ENCODE data around the gene SACS. TPM values are rescaled to one million over a fixed set of nuclear protein-coding genes. Genes with fewer than 3 reads are reported as not detected.
A peak's percentile ranks its signal among the peaks of the same experiment; 100 is the strongest.

Gene SACS
- polyA plus RNA-seq, 3 donors = 1.7 to 2.7 (median 2.2) TPM

- Mint-ChIP-seq H3K4me1 (peaks cover 12% of the 10 kb centered on the region), H3K4me3 (no peak overlapping the region), H3K27me3 (ENCODE audit: low read depth in 3 of 3) (peaks cover 9 to 17% (median 12%) of the 10 kb centered on the region in 3 donors), H3K36me3 (no peaks in the 10 kb centered on the region), H3K9me3 (peaks cover 0 to 3% (median 0%) of the 10 kb centered on the region in 7 donors), H3K27ac (no peak overlapping the region)
- H3K4me1 ChIP-seq (ENCODE audit: control insufficient read depth in 1 of 2, insufficient read depth in 2 of 2, low read length in 2 of 2) = peaks cover 7% of the 10 kb centered on the region in 2 donors
- no peak overlapping the region for H3K4me3 ChIP-seq (replicated peaks in 1 of 3; ENCODE audit: low read depth in 2 of 3, low read length in 3 of 3)
- WGBS (ENCODE audit: insufficient coverage) = 100% methylated on average over 1 of the region's 4 CpGs
- H3K4me2 ChIP-seq (replicated peaks; ENCODE audit: extremely low read depth, low read length, poor library complexity, severe bottlenecking) = no peak overlapping the region
- H3K79me2 ChIP-seq (ENCODE audit: insufficient read depth, low read length) = no peaks in the 10 kb centered on the region
- TF ChIP-seq CTCF (IDR thresholded peaks at IDR 0.05) = no peak
- no peak overlapping the region for H3K27ac ChIP-seq (ENCODE audit: low read depth in 1 of 2, low read length in 2 of 2)
- H3K36me3 ChIP-seq (replicated peaks in 1 of 2; ENCODE audit: control insufficient read depth in 1 of 2, insufficient read depth in 2 of 2, low read length in 2 of 2) = no peaks in the 10 kb centered on the region
- intact Hi-C loops (cut with micrococcal nuclease) = no loop called here
- no peak overlapping the region for H2AFZ ChIP-seq (ENCODE audit: insufficient read depth, low read depth, low read length, poor library complexity, severe bottlenecking)
- no peaks in the 10 kb centered on the region for H4K20me1 ChIP-seq (ENCODE audit: insufficient read depth, low read length)
- DNase-seq = no peak
- peaks cover 5 to 15% of the 10 kb centered on the region in 2 donors for H3K27me3 ChIP-seq (ENCODE audit: control insufficient read depth in 2 of 2, insufficient read depth in 2 of 2, low read length in 2 of 2)
- H3K9ac ChIP-seq (ENCODE audit: insufficient read depth, low read length, poor library complexity, severe bottlenecking) = no peak overlapping the region
- no peaks in the 10 kb centered on the region for H3K9me3 ChIP-seq (replicated peaks in 1 of 2; ENCODE audit: control insufficient read depth in 1 of 2, insufficient read depth in 1 of 2, low read length in 2 of 2)
Observed at GRCh38 chr13:23434491-23434890, 989 bp upstream of the SACS start.

GRCh38 chr13:23432626-23433025 is 876 bp downstream of the SACS start:
- Histone ChIP-seq H3K36me3 (replicated peaks in 1 of 2; ENCODE audit: control insufficient read depth in 1 of 2, insufficient read depth in 2 of 2, low read length in 2 of 2) (no peaks in the 10 kb centered on the region), H4K20me1 (ENCODE audit: insufficient read depth, low read length) (no peaks in the 10 kb centered on the region), H3K79me2 (ENCODE audit: insufficient read depth, low read length) (no peaks in the 10 kb centered on the region), H2AFZ (ENCODE audit: insufficient read depth, low read depth, low read length, poor library complexity, severe bottlenecking) (no peak overlapping the region), H3K4me3 (replicated peaks in 1 of 3; ENCODE audit: low read depth in 2 of 3, low read length in 3 of 3) (no peak overlapping the region), H3K4me1 (ENCODE audit: control insufficient read depth in 1 of 2, insufficient read depth in 2 of 2, low read length in 2 of 2) (peaks cover 7% of the 10 kb centered on the region in 2 donors), H3K27ac (ENCODE audit: low read depth in 1 of 2, low read length in 2 of 2) (no peak overlapping the region), H3K9ac (ENCODE audit: insufficient read depth, low read length, poor library complexity, severe bottlenecking) (no peak overlapping the region), H3K9me3 (replicated peaks in 1 of 2; ENCODE audit: control insufficient read depth in 1 of 2, insufficient read depth in 1 of 2, low read length in 2 of 2) (no peaks in the 10 kb centered on the region), H3K27me3 (ENCODE audit: control insufficient read depth in 2 of 2, insufficient read depth in 2 of 2, low read length in 2 of 2) (peaks cover 5 to 15% of the 10 kb centered on the region in 2 donors), H3K4me2 (replicated peaks; ENCODE audit: extremely low read depth, low read length, poor library complexity, severe bottlenecking) (no peak overlapping the region)
- DNase-seq = no peak
- WGBS (ENCODE audit: insufficient coverage) = no CpG with 5 or more reads among the region's 6 CpGs
- intact Hi-C loops (cut with micrococcal nuclease) = no loop called here
- peaks cover 12% of the 10 kb centered on the region for H3K4me1 Mint-ChIP-seq
- peak overlapping the region in 1 of 2 donors; percentile 32 for H3K4me3 Mint-ChIP-seq
- peaks cover 0 to 3% (median 0%) of the 10 kb centered on the region in 7 donors for H3K9me3 Mint-ChIP-seq
- H3K27me3 Mint-ChIP-seq (ENCODE audit: low read depth in 3 of 3) = peaks cover 9 to 17% (median 12%) of the 10 kb centered on the region in 3 donors
- TF ChIP-seq CTCF (IDR thresholded peaks at IDR 0.05) = no peak
- no peaks in the 10 kb centered on the region for H3K36me3 Mint-ChIP-seq
- no peak overlapping the region for H3K27ac Mint-ChIP-seq
